ENCODE measurements around the gene FGFRL1. TPM values are rescaled to one million over a fixed set of nuclear protein-coding genes. Genes with fewer than 3 reads are reported as not detected.

The FGFRL1 gene
- total and polyA plus RNA-seq, 2 of the 13 experiments (the other 11 are each of a cell fraction or from before 2014, with no cell fraction given): 19.1 to 30.6 TPM

DNA sequence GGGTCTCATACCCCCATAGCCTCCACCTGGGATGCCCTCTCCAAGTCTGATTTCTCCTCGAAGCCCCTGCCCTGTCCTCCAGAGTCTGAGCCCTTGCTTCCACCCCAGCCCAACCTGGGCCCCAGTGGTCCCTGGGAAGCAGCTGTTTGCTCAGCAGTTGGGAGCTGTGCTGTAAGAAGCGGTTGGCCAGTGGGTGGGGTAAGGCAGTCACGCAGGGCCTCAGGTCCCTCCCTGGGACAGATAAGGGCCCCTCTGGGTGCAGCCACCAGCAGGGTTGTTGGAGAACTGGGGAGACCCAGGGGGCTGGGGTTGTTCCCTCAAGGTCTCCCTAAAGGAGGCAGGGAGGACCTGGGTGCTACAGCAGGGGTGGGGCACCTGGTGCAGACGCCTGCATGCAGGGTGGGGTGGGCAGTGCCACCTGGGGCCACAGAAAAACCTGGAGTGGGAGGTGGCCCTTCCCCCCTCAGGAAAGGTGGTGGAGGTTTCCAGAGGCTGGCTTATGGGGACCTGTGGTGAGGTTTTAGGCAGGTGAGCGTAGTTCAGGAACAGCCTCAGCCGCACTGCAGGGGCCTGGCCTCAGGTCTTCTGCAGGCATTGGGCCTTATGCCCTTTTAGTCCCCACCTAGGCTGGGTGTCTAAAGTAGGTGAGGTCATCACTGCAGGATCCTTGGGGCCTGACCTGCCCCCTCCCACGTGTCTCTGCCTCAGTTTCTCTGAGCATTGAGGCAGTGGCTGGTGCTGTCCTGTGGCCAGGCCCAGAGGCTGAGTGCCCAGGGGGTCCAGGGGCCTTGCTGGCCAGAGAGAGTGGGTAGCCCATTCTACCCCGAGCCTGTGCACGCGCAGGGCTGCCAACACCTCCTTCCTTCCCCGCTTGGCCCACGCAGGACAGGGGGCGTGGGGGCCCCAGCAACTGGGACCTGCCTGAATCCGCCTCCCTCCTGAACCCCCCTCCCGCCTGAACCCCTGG is 15.1 kb upstream of the FGFRL1 start (continued):
- TF ChIP-seq, protein P1, sequence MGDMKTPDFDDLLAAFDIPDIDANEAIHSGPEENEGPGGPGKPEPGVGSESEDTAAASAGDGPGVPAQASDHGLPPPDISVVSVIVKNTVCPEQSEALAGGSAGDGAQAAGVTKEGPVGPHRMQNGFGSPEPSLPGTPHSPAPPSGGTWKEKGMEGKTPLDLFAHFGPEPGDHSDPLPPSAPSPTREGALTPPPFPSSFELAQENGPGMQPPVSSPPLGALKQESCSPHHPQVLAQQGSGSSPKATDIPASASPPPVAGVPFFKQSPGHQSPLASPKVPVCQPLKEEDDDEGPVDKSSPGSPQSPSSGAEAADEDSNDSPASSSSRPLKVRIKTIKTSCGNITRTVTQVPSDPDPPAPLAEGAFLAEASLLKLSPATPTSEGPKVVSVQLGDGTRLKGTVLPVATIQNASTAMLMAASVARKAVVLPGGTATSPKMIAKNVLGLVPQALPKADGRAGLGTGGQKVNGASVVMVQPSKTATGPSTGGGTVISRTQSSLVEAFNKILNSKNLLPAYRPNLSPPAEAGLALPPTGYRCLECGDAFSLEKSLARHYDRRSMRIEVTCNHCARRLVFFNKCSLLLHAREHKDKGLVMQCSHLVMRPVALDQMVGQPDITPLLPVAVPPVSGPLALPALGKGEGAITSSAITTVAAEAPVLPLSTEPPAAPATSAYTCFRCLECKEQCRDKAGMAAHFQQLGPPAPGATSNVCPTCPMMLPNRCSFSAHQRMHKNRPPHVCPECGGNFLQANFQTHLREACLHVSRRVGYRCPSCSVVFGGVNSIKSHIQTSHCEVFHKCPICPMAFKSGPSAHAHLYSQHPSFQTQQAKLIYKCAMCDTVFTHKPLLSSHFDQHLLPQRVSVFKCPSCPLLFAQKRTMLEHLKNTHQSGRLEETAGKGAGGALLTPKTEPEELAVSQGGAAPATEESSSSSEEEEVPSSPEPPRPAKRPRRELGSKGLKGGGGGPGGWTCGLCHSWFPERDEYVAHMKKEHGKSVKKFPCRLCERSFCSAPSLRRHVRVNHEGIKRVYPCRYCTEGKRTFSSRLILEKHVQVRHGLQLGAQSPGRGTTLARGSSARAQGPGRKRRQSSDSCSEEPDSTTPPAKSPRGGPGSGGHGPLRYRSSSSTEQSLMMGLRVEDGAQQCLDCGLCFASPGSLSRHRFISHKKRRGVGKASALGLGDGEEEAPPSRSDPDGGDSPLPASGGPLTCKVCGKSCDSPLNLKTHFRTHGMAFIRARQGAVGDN (CRISPR knock-in tag; IDR thresholded peaks at IDR 0.05): peak; percentile 41
- TF ChIP-seq, protein P2, sequence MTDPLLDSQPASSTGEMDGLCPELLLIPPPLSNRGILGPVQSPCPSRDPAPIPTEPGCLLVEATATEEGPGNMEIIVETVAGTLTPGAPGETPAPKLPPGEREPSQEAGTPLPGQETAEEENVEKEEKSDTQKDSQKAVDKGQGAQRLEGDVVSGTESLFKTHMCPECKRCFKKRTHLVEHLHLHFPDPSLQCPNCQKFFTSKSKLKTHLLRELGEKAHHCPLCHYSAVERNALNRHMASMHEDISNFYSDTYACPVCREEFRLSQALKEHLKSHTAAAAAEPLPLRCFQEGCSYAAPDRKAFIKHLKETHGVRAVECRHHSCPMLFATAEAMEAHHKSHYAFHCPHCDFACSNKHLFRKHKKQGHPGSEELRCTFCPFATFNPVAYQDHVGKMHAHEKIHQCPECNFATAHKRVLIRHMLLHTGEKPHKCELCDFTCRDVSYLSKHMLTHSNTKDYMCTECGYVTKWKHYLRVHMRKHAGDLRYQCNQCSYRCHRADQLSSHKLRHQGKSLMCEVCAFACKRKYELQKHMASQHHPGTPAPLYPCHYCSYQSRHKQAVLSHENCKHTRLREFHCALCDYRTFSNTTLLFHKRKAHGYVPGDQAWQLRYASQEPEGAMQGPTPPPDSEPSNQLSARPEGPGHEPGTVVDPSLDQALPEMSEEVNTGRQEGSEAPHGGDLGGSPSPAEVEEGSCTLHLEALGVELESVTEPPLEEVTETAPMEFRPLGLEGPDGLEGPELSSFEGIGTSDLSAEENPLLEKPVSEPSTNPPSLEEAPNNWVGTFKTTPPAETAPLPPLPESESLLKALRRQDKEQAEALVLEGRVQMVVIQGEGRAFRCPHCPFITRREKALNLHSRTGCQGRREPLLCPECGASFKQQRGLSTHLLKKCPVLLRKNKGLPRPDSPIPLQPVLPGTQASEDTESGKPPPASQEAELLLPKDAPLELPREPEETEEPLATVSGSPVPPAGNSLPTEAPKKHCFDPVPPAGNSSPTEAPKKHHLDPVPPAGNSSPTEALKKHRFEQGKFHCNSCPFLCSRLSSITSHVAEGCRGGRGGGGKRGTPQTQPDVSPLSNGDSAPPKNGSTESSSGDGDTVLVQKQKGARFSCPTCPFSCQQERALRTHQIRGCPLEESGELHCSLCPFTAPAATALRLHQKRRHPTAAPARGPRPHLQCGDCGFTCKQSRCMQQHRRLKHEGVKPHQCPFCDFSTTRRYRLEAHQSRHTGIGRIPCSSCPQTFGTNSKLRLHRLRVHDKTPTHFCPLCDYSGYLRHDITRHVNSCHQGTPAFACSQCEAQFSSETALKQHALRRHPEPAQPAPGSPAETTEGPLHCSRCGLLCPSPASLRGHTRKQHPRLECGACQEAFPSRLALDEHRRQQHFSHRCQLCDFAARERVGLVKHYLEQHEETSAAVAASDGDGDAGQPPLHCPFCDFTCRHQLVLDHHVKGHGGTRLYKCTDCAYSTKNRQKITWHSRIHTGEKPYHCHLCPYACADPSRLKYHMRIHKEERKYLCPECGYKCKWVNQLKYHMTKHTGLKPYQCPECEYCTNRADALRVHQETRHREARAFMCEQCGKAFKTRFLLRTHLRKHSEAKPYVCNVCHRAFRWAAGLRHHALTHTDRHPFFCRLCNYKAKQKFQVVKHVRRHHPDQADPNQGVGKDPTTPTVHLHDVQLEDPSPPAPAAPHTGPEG (CRISPR knock-in tag; IDR thresholded peaks at IDR 0.05): no peak
- TF ChIP-seq, protein P3, sequence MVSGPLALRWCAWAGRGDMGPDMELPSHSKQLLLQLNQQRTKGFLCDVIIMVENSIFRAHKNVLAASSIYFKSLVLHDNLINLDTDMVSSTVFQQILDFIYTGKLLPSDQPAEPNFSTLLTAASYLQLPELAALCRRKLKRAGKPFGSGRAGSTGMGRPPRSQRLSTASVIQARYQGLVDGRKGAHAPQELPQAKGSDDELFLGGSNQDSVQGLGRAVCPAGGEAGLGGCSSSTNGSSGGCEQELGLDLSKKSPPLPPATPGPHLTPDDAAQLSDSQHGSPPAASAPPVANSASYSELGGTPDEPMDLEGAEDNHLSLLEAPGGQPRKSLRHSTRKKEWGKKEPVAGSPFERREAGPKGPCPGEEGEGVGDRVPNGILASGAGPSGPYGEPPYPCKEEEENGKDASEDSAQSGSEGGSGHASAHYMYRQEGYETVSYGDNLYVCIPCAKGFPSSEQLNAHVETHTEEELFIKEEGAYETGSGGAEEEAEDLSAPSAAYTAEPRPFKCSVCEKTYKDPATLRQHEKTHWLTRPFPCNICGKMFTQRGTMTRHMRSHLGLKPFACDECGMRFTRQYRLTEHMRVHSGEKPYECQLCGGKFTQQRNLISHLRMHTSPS (CRISPR knock-in tag; IDR thresholded peaks at IDR 0.05; ENCODE audit: low read depth): peak; percentile 19; the same call in 1 of the 2 replicates
- TF ChIP-seq, protein P4, sequence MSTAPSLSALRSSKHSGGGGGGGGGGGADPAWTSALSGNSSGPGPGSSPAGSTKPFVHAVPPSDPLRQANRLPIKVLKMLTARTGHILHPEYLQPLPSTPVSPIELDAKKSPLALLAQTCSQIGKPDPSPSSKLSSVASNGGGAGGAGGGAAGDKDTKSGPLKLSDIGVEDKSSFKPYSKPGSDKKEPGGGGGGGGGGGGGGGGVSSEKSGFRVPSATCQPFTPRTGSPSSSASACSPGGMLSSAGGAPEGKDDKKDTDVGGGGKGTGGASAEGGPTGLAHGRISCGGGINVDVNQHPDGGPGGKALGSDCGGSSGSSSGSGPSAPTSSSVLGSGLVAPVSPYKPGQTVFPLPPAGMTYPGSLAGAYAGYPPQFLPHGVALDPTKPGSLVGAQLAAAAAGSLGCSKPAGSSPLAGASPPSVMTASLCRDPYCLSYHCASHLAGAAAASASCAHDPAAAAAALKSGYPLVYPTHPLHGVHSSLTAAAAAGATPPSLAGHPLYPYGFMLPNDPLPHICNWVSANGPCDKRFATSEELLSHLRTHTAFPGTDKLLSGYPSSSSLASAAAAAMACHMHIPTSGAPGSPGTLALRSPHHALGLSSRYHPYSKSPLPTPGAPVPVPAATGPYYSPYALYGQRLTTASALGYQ (CRISPR knock-in tag; IDR thresholded peaks at IDR 0.05): no peak
- TF ChIP-seq ZNF207 (IDR thresholded peaks at IDR 0.05; ENCODE audit: borderline replicate concordance): no peak
- no peak; the same call in 1 of the 2 replicates for TF ChIP-seq GABPB1 (CRISPR knock-in tag; IDR thresholded peaks at IDR 0.05)
- TF ChIP-seq, protein P5, sequence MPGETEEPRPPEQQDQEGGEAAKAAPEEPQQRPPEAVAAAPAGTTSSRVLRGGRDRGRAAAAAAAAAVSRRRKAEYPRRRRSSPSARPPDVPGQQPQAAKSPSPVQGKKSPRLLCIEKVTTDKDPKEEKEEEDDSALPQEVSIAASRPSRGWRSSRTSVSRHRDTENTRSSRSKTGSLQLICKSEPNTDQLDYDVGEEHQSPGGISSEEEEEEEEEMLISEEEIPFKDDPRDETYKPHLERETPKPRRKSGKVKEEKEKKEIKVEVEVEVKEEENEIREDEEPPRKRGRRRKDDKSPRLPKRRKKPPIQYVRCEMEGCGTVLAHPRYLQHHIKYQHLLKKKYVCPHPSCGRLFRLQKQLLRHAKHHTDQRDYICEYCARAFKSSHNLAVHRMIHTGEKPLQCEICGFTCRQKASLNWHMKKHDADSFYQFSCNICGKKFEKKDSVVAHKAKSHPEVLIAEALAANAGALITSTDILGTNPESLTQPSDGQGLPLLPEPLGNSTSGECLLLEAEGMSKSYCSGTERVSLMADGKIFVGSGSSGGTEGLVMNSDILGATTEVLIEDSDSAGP (CRISPR knock-in tag; IDR thresholded peaks at IDR 0.05; ENCODE audit: borderline replicate concordance): peak; percentile 61; the same call in 1 of the 2 replicates
- TF ChIP-seq SAP130 (CRISPR knock-in tag; IDR thresholded peaks at IDR 0.05; ENCODE audit: low read depth): 0 out of 2 replicates have a peak, but pooled peaks have one; percentile 8
- no peak for TF ChIP-seq AGO1 (IDR thresholded peaks at IDR 0.05; ENCODE audit: low read depth, low read length, poor library complexity, severe bottlenecking)
- no peak for TF ChIP-seq HMGA1 (CRISPR knock-in tag; conservative IDR thresholded peaks at IDR 0.05)
- no peak for TF ChIP-seq GATAD1 (CRISPR knock-in tag; IDR thresholded peaks at IDR 0.05)

Data from HepG2 (cell line).